Islet of Langerhans (tissue), 1 donor: ENCODE data around the gene POMGNT2.
"Not testable (repeated sequence)": the region's sequence is repeated elsewhere in the genome, so short reads cannot be mapped to it uniquely, and the experiment has no call there.

ENCODE experiments used
- FAIRE-seq: peaks from one replicate; lab custom pipeline; 2011; peaks lifted over from hg19 to GRCh38; lab: Jason Lieb, UNC

POMGNT2 gene

DNA sequence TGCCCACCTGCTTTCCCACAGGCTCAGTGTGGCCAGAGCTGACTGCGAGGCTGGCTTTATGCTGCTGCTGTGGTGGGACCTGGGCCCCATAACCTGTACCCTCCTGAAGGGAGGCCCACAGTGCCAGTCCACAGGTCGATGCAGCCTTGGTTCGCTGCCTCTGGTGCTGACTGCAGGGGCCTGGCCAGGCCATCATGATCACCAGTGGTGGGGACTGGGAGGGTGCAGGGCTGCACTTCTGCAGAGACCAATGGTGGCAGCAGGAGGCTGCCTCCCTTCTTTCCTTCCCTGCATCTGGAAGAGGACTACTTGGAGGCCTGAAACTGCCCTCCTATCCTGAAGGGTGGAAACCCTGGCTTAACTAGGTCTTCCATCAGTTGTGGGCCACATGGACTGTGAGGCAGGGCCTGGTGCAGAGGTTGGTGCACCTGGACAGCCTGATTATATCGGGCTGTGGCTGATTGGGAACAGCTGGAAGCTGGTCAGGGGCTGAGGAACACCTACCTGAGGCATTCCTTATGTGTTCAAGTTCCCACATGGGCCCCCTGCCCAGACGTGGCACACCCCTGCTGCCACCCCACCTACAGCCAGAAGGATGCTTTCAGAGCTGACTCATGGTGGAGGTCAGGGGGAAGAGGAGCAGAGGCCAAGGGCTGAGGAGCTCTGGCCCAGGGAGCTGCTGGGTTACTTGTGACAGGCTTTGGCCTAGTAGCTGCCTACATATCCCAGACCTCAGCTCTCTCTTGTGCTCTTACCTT lies 29.8 kb downstream of the POMGNT2 start:
- no peak for FAIRE-seq

DNA sequence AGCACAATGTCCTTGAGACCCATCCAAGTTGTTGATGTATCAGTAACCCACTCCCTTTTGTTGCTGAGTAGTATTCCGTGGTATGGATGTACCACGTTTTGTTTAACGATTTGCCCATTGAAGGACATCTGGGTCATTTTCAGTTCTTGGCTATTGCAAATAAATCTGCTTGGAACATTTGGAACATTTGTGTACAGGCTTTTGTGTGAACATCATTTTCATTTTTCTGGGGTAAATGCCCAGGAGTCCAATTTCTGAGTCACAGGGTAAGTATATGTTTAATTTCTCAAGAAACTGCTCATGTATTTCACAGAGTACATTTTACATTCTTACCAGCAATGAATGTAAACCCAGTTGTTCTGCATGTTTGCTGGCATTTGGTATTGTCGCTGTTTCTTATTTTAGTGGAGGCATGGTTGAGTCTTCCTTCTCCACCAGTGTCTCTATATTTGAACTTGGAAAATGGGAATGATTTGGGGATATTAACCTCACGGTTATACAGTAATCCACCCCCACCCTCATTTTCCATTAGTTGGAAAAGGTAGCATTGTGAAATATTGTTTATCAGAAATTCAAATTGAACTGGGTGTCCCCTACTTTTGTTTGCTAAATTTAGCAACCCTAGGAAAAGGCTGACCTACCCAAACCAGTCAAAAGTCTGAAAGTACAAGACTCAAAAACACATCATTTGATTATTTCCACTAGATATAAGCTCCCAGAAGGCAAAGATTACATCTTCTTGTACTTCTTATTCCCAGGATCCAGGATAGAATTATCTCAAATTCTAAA lies 30.8 kb downstream of the POMGNT2 start:
- FAIRE-seq = no peak

DNA sequence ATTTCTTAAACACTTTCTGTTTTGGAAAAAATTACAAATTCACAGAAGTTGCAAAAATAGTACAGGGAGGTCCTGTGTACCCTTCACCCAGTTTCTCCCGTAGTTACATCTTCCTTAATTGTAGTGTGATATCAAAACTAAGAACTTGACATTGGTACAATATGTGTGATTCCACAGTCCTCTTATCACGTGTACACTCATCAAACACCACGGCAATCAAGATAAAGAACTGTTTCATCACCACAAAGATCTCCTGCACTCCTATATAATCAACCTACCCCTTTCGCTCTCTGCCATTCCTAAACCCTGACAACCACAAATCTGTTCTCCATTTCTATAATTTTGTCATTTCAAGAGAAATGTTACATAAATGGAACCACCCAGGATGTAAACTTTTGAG lies 31.4 kb downstream of the POMGNT2 start:
- FAIRE-seq = no peak

DNA sequence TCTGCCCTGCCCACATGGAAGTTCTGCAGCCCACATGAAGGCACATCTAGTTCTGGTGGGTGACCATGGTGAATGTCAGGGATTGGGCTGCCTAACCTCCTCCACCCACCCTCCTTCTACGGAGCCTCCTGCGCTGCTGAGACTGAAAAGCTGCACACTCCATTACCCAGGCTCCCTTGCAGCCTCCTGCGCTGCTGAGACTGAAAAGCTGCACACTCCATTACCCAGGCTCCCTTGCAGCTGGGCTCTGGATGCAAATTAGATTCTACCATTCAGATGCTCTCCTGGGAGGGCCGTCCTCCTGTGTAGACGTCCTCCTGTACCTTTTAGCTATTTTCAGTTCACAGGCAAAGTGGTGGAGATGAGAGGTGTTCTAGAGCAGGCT lies 32.1 kb downstream of the POMGNT2 start:
- no peak for FAIRE-seq

GRCh38 chr3:43073116-43073835 lies 32.6 kb downstream of the POMGNT2 start:
- FAIRE-seq = no peak

DNA sequence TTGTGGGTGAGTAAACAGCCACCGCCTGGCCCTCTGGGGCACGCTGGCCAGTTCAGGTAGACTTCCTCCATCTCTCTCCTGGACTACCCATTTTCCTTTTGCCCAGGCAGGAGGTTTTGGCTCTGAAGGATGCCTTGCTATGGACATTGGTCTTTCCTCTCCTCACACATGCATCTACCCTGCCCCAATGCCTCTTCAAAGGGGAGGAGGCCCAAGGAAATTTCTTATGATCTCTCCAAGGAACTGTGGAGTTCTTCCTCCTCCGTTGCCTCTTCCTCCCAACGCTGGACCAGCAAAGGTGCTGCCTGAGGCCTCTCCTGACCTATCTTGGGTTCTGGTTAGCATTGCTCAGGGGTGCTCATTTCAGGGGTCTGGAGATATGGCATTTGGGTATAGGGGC lies 33.5 kb downstream of the POMGNT2 start:
- no peak for FAIRE-seq

DNA sequence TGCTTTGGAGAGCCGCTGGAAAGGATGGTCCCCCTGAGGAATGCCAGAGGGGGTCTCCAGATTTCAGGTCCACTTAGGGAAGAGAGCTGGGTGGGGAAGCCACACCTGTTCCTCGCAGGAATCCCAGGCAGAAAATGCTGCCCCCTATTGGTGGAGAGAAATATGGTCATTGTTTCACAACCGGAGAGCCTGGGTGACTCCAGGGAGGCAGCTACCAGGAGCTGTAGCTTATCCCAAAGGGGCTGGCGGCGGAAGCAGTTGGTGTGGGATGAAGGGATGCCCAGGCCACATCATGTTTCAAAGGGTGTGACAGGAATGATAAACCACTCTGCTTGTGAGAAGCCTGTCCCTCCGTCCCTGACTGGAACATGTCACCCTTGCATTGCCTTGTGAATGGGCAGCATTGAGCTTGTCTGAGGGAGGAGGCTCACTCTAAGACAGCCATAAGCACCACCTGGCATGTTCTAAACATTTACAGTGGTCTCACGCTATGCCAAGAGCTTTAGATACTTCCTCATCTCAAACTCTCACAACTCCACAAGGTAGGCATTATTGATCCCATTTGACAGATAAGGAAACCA lies 34.5 kb downstream of the POMGNT2 start:
- no peak for FAIRE-seq

DNA sequence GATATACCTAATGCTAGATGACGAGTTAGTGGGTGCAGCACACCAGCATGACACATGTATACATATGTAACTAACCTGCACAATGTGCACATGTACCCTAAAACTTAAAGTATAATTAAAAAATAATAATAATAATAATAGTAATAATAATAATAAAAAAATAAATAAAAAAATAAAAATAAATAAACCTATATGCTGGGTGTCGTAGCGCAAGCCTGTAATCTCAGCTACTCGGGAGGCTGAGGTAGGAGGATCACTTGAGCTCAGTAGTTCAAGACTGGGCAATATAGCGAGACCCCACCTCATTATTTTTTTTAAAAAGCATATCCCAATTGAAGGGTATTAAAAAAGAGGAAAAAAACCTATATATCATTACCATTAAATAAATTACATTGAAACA lies 35.2 kb downstream of the POMGNT2 start:
- FAIRE-seq = not testable (repeated sequence)

GRCh38 chr3:43063114-43063513 lies 42.8 kb downstream of the POMGNT2 start:
- no peak for FAIRE-seq

DNA sequence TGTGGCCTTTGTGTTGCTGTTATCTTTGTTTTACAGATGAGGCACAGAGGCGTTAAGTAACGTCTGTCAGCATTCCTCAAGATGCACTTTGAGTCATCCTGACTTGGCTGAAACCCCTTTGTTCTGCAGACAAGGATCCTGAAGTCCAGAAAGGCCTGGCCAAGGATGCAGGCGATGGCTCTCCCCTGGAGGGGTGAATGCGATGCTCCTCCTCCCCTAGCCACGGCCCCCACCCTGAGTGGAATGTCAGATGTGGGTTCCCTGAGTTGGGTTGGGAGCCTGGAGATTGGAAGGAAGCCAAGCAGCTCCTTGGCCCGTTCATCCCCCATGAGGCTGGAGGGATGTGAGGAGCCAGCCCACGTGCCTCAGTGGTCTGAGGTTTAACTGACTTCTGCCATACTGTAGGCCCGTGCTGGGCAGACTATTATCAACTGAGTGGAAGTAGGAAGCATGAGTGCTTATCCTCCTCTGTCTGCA lies 43.3 kb downstream of the POMGNT2 start:
- FAIRE-seq = no peak

DNA sequence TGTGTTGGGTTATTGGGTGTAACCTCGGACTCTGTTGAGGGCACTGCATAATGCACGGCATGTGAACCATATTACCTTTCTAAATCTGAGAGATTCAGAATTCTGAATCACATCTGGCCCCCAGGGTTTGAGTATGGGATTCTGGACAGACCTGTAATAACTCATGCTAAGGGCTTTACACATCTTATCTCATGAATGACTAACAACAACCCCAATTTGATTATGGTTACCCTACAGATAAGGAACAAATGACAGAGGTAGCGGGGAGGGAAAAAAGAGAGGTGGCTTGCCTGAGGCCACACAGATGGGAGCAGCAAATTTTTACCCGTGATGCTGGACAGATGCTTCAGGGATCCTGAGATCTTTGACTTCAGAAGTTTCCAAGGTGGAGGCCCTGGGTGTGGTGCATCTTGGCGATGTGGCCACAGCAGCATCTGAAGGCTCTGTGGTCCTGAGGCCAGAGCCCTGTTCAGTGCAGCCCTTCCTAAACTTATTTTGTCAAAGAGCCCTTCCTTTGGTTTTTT lies 43.8 kb downstream of the POMGNT2 start:
- FAIRE-seq = no peak

GRCh38 chr3:43061101-43061895 lies 44.6 kb downstream of the POMGNT2 start:
- FAIRE-seq = no peak

DNA sequence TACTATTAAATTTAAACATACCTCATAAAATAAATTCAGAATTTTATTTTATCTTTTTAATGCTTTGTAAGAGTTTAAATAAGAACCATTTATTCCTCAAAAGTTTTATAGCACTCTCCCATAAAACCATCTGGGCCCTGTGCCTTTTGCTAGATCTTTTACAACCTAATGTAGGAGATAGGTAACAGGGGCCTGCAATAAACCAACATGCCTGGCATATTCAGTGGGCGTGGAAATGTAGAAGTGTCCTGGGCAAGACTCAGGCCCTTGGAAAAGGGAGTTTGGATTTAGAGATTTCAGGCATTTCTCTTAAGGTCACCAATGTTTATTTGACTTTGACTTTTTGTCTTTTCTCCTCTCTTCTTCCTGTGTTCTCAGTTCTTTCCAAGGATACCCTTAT lies 46.4 kb downstream of the POMGNT2 start:
- FAIRE-seq = no peak

DNA sequence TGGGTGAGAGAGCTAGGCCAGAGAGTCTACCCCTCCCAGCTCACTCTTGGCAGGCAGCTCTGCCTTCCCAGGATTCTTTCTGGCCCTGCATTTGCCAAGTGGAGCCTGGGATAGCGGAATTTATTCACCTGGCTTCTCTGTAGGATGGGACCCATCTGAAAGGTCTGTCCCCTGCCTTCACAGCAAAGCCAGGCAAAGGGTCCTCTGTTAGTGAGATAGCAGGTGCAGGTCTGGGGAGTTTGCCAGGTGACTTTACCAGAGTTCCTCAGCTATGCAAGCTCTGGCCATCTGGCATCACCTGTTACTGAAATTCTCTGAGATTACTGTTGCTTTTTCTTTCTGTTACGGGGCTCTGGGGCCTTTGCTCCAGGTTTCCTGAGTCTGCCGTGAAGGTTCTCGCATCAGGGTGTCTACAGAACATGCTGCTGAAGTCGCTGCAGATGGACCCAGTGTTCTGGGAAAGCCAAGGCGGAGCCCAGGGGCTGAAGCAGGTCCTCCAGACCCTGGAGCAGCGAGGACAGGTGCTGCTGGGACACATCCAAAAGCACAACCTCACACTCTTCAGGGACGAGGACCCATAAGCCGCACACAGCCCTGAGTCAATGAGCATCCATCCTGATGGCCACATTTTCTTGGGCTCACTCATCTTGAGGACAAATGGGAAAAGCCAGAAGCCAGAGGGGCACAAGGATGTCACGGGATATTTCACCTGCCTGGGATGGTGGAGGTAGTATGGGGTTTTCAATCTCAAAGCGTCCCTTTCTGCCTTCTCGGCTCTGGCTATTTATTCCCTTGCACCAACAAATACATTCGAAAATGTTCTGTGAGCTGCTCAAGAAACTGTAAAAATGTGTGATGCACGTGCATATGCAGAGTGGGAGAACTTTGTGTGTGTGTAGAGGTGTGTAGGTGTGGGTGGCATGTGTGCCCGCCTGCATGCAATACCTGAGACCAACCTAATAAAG lies 49.8 kb downstream of the POMGNT2 start:
- FAIRE-seq = no peak

- no peak for FAIRE-seq
Observed at GRCh38 chr3:43055393-43055792, 50.5 kb downstream of the POMGNT2 start.

GRCh38 chr3:43054754-43055153 lies 51.1 kb downstream of the POMGNT2 start:
- FAIRE-seq = no peak

GRCh38 chr3:43053291-43053690 lies 52.6 kb downstream of the POMGNT2 start:
- FAIRE-seq = no peak

DNA sequence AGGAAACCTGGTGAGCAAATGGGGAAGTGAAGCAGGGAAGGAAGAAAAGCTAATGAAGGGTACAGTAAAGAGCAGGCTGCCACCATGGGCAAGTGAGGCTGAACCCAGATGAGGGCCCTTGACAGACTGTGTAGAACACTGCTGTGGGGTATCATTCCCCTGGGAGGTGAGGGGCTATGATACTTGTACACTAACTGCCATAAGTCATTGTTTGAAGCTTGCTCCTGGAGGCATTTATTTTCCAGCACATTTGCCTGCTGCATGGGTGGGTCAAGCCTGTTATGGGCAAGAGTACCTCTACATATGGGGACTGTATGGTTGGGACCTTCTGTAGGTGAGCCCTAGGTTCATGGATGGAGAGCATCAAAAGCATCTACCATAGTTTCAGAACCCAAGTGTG lies 57.4 kb downstream of the POMGNT2 start:
- FAIRE-seq = no peak

- no peak for FAIRE-seq
Observed at GRCh38 chr3:43046583-43046982, 59.3 kb downstream of the POMGNT2 start.

- FAIRE-seq = not testable (repeated sequence)
Observed at GRCh38 chr3:43045079-43045478, 60.8 kb downstream of the POMGNT2 start.
